Stomach (tissue), 9 donors: ENCODE measurements around the gene RYR3. TPM values are rescaled to one million over a fixed set of nuclear protein-coding genes. Genes with fewer than 3 reads are reported as not detected.
A peak's percentile ranks its signal among the peaks of the same experiment; 100 is the strongest.

Experiments
- DNase-seq, 2 donors: peaks; one replicate each; pipeline versions ENCODE4 v3.0.0 to v3.0.0-alpha.2; 2013 to 2019
- H3K27ac ChIP-seq, 5 donors: fragments of 200-600 bp in 4 of 5; sonication (generic) in 4 of 5; one replicate each; pipeline ENCODE4 v1.5.1; 2013 to 2019; ENCODE audit warnings: mild to moderate bottlenecking in 1 of 5, moderate library complexity in 1 of 5
- H3K27me3 ChIP-seq, 3 donors: fragments of 200-600 bp; sonication (generic); one replicate each; pipeline ENCODE4 v1.5.1; 2017 to 2019; ENCODE audit warnings: mixed run types in 1 of 3
- H3K36me3 ChIP-seq, 4 donors: fragments of 200-600 bp; sonication (generic); 1 replicate in 3 of 4; 2 replicates in 1 of 4; pipeline ENCODE4 v1.5.1; 2016 to 2019
- H3K4me1 ChIP-seq, 4 donors: fragments of 200-600 bp; sonication (generic); one replicate each; pipeline ENCODE4 v1.5.1; 2016 to 2019
- H3K4me3 ChIP-seq, 4 donors: fragments of 200-600 bp; sonication (generic) in 3 of 4; one replicate each; pipeline ENCODE4 v1.5.1; 2016 to 2019; ENCODE audit warnings: mild to moderate bottlenecking in 1 of 4
- H3K9me3 ChIP-seq, 4 donors: fragments of 200-600 bp; sonication (generic); one replicate each; pipeline ENCODE4 v1.5.1; 2016 to 2019
- EP300 ChIP-seq: sonication (generic); formaldehyde crosslinking; IDR thresholded peaks from one replicate; pipeline ENCODE4 v1.6.1; 2017; ENCODE audit warnings: antibody characterized with exemption
- POLR2A ChIP-seq, 4 donors: fragments of 450-650 bp; IDR thresholded peaks; one replicate each; pipeline ENCODE4 v1.6.1; 2016; ENCODE audit warnings: antibody characterized with exemption in 4 of 4, control low read depth in 2 of 4, mild to moderate bottlenecking in 1 of 4, moderate library complexity in 1 of 4
- POLR2AphosphoS5 ChIP-seq, 3 donors: sonication (generic); formaldehyde crosslinking; IDR thresholded peaks; one replicate each; pipeline ENCODE4 v1.6.1; 2016; ENCODE audit warnings: antibody characterized with exemption in 3 of 3
- WGBS, 5 donors: extraction: QIAGEN DNeasy Blood & Tissue Kit in 3 of 5; methylation state at CpG; one replicate each; pipeline versions ENCODE4 v1.1.5 to v1.1.7; 2013 to 2018; 5-methylcytosine and 5-hydroxymethylcytosine counted together
- intact Hi-C: fragments of 100-400 bp; cut with DNase I; formaldehyde crosslinking; loops from one replicate; pipeline ENCODE4 v1.15.1; 2023; ENCODE audit warnings: low total_unique reads
- polyA plus RNA-seq, 3 donors: library from polyadenylated mRNA; stranded (reverse); fragments of 200-250 nt; gene quantifications; one replicate each; pipeline ENCODE4 v1.2.3, GENCODE V29; 2013
- total RNA-seq, 5 donors: library from RNA; depleted of rRNA; stranded (reverse); fragments of >200 nt; gene quantifications; one replicate each; pipeline versions ENCODE4 v1.1.0 to v1.2.3, GENCODE V29; 2014 to 2016
- TF ChIP-seq, protein P1 (sequence below), 7 experiments: fragments of 450-650 bp in 4 of 7; fragments of 200-600 bp in 3 of 7; sonication (generic) in 3 of 7; IDR thresholded peaks; one replicate each; pipeline ENCODE4 v1.5.1; 2016 to 2019; ENCODE audit warnings: antibody characterized with exemption in 7 of 7, control low read depth in 2 of 7, mild to moderate bottlenecking in 1 of 7
- donor health status: healthy with polysubstance abuse.
- donor health status: Bipolar disorder and iron deficiency.
- donor health status: healthy.

The RYR3 gene
- total and polyA plus RNA-seq, 8 donors: 0.12 to 36.2 (median 4.0) TPM

DNA sequence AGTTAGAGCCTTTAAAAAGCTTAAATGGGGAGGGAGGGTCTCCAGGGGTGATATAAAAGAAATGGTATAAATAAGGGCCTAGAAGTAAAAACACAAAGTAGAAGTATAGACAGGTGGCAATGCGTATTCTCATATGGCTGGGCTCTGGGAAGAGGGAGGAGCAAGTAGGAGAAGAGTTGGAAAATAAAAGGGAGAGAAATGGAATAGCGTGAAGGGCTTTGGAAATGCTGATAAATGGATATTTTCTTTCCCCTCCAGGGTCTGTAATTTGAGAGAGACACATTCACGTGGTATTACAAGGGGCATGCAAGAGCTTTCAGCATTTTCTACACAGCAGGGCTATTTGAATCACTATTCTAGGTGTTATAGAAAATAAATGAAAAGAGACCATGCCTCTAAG, 313.7 kb downstream of the RYR3 start:
- Histone ChIP-seq H3K4me3 (no peak overlapping the region), H3K27me3 (peaks cover 0 to 8% (median 0%) of the 10 kb centered on the region in 3 donors), H3K9me3 (no peaks in the 10 kb centered on the region), H3K4me1 (no peaks in the 10 kb centered on the region), H3K27ac (no peak overlapping the region), H3K36me3 (no peaks in the 10 kb centered on the region)
- TF ChIP-seq POLR2A (IDR thresholded peaks at IDR 0.05): no peak
- TF ChIP-seq, protein P1, sequence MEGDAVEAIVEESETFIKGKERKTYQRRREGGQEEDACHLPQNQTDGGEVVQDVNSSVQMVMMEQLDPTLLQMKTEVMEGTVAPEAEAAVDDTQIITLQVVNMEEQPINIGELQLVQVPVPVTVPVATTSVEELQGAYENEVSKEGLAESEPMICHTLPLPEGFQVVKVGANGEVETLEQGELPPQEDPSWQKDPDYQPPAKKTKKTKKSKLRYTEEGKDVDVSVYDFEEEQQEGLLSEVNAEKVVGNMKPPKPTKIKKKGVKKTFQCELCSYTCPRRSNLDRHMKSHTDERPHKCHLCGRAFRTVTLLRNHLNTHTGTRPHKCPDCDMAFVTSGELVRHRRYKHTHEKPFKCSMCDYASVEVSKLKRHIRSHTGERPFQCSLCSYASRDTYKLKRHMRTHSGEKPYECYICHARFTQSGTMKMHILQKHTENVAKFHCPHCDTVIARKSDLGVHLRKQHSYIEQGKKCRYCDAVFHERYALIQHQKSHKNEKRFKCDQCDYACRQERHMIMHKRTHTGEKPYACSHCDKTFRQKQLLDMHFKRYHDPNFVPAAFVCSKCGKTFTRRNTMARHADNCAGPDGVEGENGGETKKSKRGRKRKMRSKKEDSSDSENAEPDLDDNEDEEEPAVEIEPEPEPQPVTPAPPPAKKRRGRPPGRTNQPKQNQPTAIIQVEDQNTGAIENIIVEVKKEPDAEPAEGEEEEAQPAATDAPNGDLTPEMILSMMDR (IDR thresholded peaks at IDR 0.05): no peak
- no peak for TF ChIP-seq POLR2AphosphoS5 (IDR thresholded peaks at IDR 0.05)
- no peak for TF ChIP-seq EP300
- intact Hi-C loops: no loop called here
- 42 to 71% (median 56%) methylated on average over 3 of the region's 3 CpGs for WGBS, 5 donors
- no peak for DNase-seq

DNA sequence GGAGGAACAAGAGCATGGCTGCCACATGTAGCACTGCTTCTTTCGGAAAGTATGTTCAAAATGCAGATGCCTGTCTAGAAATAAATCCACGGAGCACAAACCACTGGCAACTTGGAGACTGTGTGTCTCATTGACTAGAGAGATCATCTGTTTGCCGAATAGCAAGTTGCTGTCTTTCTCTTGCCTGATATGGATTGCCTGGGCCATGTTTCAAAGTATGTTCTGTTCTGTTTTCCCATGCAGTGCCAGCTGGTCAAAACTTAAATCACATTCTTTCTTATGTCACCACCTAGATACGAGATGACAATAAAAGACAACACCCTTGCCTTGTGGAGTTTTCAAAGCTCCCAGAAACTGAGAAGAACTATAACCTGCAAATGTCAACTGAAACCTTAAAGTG, 318.9 kb downstream of the RYR3 start:
- WGBS, 5 donors: 57 to 81% (median 72%) methylated on average over 4 of the region's 4 CpGs
- TF ChIP-seq, protein P1 (IDR thresholded peaks at IDR 0.05): no peak
- TF ChIP-seq EP300: no peak
- TF ChIP-seq POLR2AphosphoS5 (IDR thresholded peaks at IDR 0.05): no peak
- no peak for TF ChIP-seq POLR2A (IDR thresholded peaks at IDR 0.05)
- Histone ChIP-seq H3K36me3 (peaks cover 0 to 20% (median 0%) of the 10 kb centered on the region in 4 donors), H3K4me3 (no peak overlapping the region), H3K27ac (no peak overlapping the region), H3K9me3 (no peaks in the 10 kb centered on the region), H3K27me3 (peaks cover 0 to 8% (median 0%) of the 10 kb centered on the region in 3 donors), H3K4me1 (no peaks in the 10 kb centered on the region)
- DNase-seq: no peak
- intact Hi-C loops: no loop called here

DNA sequence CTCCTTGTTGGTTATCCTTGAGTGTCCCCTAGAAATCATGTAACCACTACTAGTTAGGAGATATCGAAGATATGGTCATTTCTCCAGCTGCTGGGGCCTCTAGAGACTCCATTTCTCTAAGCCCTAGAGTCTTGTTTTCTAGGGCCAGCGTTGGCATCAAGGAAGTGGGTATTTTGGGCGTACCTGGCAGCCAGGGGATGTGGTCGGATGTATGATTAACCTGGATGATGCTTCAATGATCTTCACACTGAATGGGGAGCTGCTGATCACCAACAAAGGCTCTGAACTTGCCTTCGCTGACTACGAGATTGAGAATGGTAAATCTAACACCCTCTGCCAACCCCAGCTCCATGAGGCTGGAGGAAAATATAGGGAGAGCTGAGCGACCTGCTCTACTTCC, 325.5 kb downstream of the RYR3 start:
- Histone ChIP-seq H3K27ac (no peak overlapping the region), H3K36me3 (peaks cover 0 to 19% (median 0%) of the 10 kb centered on the region in 4 donors), H3K4me3 (no peak overlapping the region), H3K4me1 (no peaks in the 10 kb centered on the region), H3K9me3 (no peaks in the 10 kb centered on the region), H3K27me3 (no peaks in the 10 kb centered on the region)
- WGBS, 5 donors: 72 to 86% (median 81%) methylated on average over 7 of the region's 7 CpGs
- no peak for DNase-seq
- intact Hi-C loops: no loop called here
- TF ChIP-seq POLR2AphosphoS5 (IDR thresholded peaks at IDR 0.05) (no peak), EP300 (no peak), POLR2A (IDR thresholded peaks at IDR 0.05) (no peak)
- TF ChIP-seq, protein P1 (IDR thresholded peaks at IDR 0.05): no peak

DNA sequence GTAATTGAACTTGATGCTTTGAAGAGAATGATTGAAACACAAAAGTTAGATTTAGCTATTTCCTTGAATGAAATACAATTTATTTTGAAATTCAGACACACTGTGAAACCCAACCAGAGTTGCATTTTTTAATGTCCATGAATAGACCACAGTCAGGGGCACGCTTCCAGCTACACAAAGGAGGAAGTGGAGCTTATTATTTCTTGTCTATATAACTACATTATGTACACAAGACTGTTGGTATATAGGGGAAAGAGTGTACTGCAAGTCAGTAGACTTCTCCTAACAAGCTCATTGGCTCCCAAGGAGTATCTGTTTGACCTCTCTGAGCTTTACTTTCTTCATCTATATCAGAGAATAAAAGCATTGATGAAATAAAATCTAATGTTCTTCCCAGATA, 326.2 kb downstream of the RYR3 start:
- TF ChIP-seq, protein P1 (IDR thresholded peaks at IDR 0.05): no peak
- TF ChIP-seq EP300: no peak
- TF ChIP-seq POLR2AphosphoS5 (IDR thresholded peaks at IDR 0.05): no peak
- no peak for TF ChIP-seq POLR2A (IDR thresholded peaks at IDR 0.05)
- intact Hi-C loops: no loop called here

More for the DNA sequence above, 326.2 kb downstream of the RYR3 start:
- no peaks in the 10 kb centered on the region for H3K4me1 ChIP-seq
- peaks cover 0 to 13% (median 0%) of the 10 kb centered on the region in 4 donors for H3K36me3 ChIP-seq
- H3K9me3 ChIP-seq: no peaks in the 10 kb centered on the region
- no peak overlapping the region for H3K27ac ChIP-seq
- 24 to 43% (median 39%) methylated on average over 1 of the region's 1 CpG for WGBS, 5 donors
- DNase-seq: peak in 1 of 2 donors; percentile 12
- no peak overlapping the region for H3K4me3 ChIP-seq
- peaks cover 0 to 5% (median 0%) of the 10 kb centered on the region in 3 donors for H3K27me3 ChIP-seq
